Natural killer cell (primary cell): ENCODE measurements around the gene RHCG. TPM values are rescaled to one million over a fixed set of nuclear protein-coding genes. Genes with fewer than 3 reads are reported as not detected.

Experiments used
- ATAC-seq, 3 donors: fragments of 150-1000 bp in 2 of 3; fragments of 200-7000 bp in 1 of 3; cut with Tn5 transposase; 1 replicate in 1 of 3; 2 replicates in 2 of 3; pipeline ENCODE4 v1.10.0; 2021; ENCODE audit warnings: mild to moderate bottlenecking in 2 of 3, moderate library complexity in 2 of 3
- DNase-seq, 2 donors: peaks; one replicate each; pipeline versions ENCODE4 v3.0.0 to v3.0.0-alpha.2; 2013 to 2021; ENCODE audit warnings: mixed read lengths in 1 of 2
- H3K27ac ChIP-seq: one replicate; pipeline ENCODE4 v1.5.1; 2013; ENCODE audit warnings: mild to moderate bottlenecking, low read length
- H3K27me3 ChIP-seq: one replicate; pipeline ENCODE4 v1.6.1; 2013; ENCODE audit warnings: low read length; ENCODE audit not compliant: control insufficient read depth, insufficient read depth
- H3K36me3 ChIP-seq: one replicate; pipeline ENCODE4 v1.6.1; 2013; ENCODE audit warnings: low read length; ENCODE audit not compliant: control insufficient read depth, insufficient read depth
- H3K4me1 ChIP-seq: one replicate; pipeline ENCODE4 v1.6.1; 2013; ENCODE audit warnings: low read length; ENCODE audit not compliant: control insufficient read depth, insufficient read depth
- H3K4me3 ChIP-seq: one replicate; pipeline ENCODE4 v1.5.1; 2013; ENCODE audit warnings: low read length
- H3K9me3 ChIP-seq: one replicate; pipeline ENCODE4 v1.6.1; 2013; ENCODE audit warnings: low read length; ENCODE audit not compliant: control insufficient read depth, insufficient read depth
- H3K27ac Mint-ChIP-seq, 2 donors: one replicate each; pipeline ENCODE4 v1.8.0; 2022; ENCODE audit warnings: mild to moderate bottlenecking in 2 of 2, mixed read lengths in 2 of 2, moderate library complexity in 1 of 2
- H3K27me3 Mint-ChIP-seq, 2 donors: one replicate each; pipeline ENCODE4 v1.8.0; 2022; ENCODE audit warnings: low read depth in 2 of 2, mixed read lengths in 2 of 2
- H3K36me3 Mint-ChIP-seq: one replicate; pipeline ENCODE4 v1.8.0; 2022; ENCODE audit warnings: mixed read lengths
- H3K4me1 Mint-ChIP-seq, 2 donors: one replicate each; pipeline ENCODE4 v1.8.0; 2022; ENCODE audit warnings: mixed read lengths in 2 of 2
- H3K4me3 Mint-ChIP-seq: one replicate; pipeline ENCODE4 v1.8.0; 2022; ENCODE audit warnings: mild to moderate bottlenecking, moderate library complexity, mixed read lengths
- H3K9me3 Mint-ChIP-seq, 2 donors: one replicate each; pipeline ENCODE4 v1.8.0; 2022; ENCODE audit warnings: mixed read lengths in 2 of 2
- WGBS: methylation state at CpG from one replicate; pipeline ENCODE4 v1.1.7; 2013; ENCODE audit warnings: missing lambda C conversion rate; ENCODE audit not compliant: insufficient coverage; 5-methylcytosine and 5-hydroxymethylcytosine counted together
- intact Hi-C: fragments of 100-400 bp; cut with micrococcal nuclease; formaldehyde crosslinking; loops from one replicate; pipeline ENCODE4 v1.14.2; 2022
- total RNA-seq, 4 donors: library from RNA; stranded (reverse); fragments of 120-200 nt in 1 of 4; gene quantifications; one replicate each; pipeline versions ENCODE4 v1.2.3 to v1.2.4, GENCODE V29; 2013 to 2022
- TF ChIP-seq, protein P1 (sequence below): fragments of 200-600 bp; IDR thresholded peaks from one replicate; pipeline ENCODE4 v1.8.0; 2022; ENCODE audit warnings: antibody characterized with exemption

Gene RHCG
- total RNA-seq, 3 donors from 2014 or later (not counting 1 experiment from before 2014, with no cell fraction given), result not detected

DNA sequence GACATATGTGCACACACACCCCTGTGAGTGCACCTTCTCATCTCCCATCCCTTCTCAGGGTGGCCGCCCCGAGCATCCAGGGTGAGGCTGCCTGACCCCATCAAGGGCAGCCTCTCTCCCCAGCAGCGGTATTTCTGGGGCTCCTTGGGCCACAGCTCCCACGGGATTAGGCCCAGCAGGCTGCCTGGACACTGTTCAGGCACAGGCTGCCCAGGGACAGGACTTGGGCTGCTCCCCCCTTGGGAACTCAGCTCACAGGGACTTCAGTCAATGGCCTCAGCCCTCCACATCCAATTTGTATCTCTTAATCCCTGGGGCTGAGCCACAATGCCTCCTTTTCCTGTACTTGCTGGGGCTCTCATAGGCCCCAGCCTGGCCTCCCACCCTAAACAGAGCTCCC, 35.0 kb downstream of the RHCG start:
- 82% methylated on average over 4 of the region's 4 CpGs for WGBS
- DNase-seq (no peak), ATAC-seq (no peak)
- Histone ChIP-seq H3K36me3 (no peaks in the 10 kb centered on the region), H3K4me1 (no peaks in the 10 kb centered on the region), H3K27ac (no peak overlapping the region), H3K27me3 (no peaks in the 10 kb centered on the region), H3K9me3 (no peaks in the 10 kb centered on the region), H3K4me3 (no peak overlapping the region)
- no peaks in the 10 kb centered on the region for H3K9me3 Mint-ChIP-seq
- H3K27me3 Mint-ChIP-seq, result peaks cover 0 to 12% of the 10 kb centered on the region in 2 donors
- H3K4me3 Mint-ChIP-seq, result no peak overlapping the region
- intact Hi-C loops, result no loop called here
- TF ChIP-seq, protein P1, sequence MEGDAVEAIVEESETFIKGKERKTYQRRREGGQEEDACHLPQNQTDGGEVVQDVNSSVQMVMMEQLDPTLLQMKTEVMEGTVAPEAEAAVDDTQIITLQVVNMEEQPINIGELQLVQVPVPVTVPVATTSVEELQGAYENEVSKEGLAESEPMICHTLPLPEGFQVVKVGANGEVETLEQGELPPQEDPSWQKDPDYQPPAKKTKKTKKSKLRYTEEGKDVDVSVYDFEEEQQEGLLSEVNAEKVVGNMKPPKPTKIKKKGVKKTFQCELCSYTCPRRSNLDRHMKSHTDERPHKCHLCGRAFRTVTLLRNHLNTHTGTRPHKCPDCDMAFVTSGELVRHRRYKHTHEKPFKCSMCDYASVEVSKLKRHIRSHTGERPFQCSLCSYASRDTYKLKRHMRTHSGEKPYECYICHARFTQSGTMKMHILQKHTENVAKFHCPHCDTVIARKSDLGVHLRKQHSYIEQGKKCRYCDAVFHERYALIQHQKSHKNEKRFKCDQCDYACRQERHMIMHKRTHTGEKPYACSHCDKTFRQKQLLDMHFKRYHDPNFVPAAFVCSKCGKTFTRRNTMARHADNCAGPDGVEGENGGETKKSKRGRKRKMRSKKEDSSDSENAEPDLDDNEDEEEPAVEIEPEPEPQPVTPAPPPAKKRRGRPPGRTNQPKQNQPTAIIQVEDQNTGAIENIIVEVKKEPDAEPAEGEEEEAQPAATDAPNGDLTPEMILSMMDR, result no peak
- H3K27ac Mint-ChIP-seq, result no peak overlapping the region
- no peaks in the 10 kb centered on the region for H3K36me3 Mint-ChIP-seq
- peaks cover 0 to 7% of the 10 kb centered on the region in 2 donors for H3K4me1 Mint-ChIP-seq

DNA sequence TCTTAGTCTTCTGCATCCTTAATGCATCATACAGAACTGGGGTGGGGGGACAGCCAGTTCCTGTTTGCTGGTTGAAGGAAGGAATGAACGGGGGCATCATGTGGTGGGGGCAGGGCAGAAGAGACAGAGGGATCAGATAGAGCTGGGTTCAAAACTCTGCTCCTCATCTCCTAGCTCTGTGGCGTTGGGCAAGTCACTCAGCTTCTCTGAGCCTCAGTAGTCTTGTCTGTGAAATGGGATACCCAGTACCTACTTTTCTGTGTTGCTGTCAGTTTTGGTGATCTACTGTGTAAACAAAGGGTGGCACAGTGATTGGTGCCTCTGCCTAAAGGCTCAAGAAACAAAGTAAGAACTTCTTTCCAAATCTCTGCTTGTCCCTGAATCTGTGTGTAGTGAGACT, 36.3 kb downstream of the RHCG start:
- Mint-ChIP-seq H3K27me3 (peaks cover 0 to 12% of the 10 kb centered on the region in 2 donors), H3K4me1 (peaks cover 0 to 7% of the 10 kb centered on the region in 2 donors), H3K9me3 (no peaks in the 10 kb centered on the region), H3K27ac (no peak overlapping the region), H3K4me3 (no peak overlapping the region), H3K36me3 (no peaks in the 10 kb centered on the region)
- Histone ChIP-seq H3K27ac (no peak overlapping the region), H3K9me3 (no peaks in the 10 kb centered on the region), H3K27me3 (no peaks in the 10 kb centered on the region), H3K4me1 (no peaks in the 10 kb centered on the region), H3K4me3 (no peak overlapping the region), H3K36me3 (no peaks in the 10 kb centered on the region)
- TF ChIP-seq, protein P1, result no peak
- DNase-seq (no peak), ATAC-seq (no peak)
- WGBS, result 56% methylated on average over 2 of the region's 2 CpGs
- intact Hi-C loops, result no loop called here

DNA sequence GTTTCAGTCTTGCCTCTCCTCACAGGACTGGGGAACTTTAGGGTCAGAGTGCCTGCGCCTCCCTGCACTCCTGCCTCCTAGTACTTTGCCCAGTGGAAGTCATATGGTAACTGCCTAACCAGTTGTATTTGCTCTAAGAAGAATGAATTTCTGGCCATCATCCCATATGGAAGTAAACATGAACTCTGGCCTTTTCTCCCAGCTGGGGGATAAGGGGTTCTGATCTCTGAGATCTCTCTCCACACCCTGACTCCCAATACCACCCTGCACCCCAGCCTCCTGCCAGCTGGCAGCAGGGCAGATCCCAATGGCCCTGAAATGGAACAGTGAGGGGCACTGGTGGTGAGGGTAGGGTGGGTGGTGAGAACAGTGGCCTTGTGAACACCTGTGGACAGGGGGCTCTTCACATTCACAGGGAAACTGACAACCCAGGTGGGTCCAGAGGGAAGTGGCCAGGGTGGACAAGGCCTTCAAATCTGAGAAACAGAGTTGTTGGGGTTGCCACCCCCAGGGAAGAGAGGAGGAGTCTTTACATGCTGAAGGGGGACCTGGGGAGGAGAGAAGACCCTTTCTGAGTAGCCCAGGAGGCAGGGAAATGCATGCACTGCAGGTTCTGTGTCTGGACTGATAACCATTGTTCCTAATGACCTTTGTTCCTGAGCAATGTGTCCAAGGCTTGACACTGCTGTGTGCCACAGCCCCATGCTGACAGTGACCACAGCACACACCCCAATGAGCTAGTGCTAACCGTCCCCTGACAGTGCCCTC, 36.9 kb downstream of the RHCG start:
- Histone ChIP-seq H3K4me3 (no peak overlapping the region), H3K27ac (no peak overlapping the region), H3K27me3 (no peaks in the 10 kb centered on the region), H3K9me3 (no peaks in the 10 kb centered on the region), H3K4me1 (no peaks in the 10 kb centered on the region), H3K36me3 (no peaks in the 10 kb centered on the region)
- Mint-ChIP-seq H3K4me3 (no peak overlapping the region), H3K27me3 (peaks cover 0 to 12% of the 10 kb centered on the region in 2 donors), H3K27ac (no peak overlapping the region), H3K4me1 (peaks cover 0 to 7% of the 10 kb centered on the region in 2 donors), H3K36me3 (no peaks in the 10 kb centered on the region), H3K9me3 (no peaks in the 10 kb centered on the region)
- 69% methylated on average over 2 of the region's 2 CpGs for WGBS
- no peak for ATAC-seq
- intact Hi-C loops, result no loop called here
- TF ChIP-seq, protein P1, result no peak
- no peak for DNase-seq

DNA sequence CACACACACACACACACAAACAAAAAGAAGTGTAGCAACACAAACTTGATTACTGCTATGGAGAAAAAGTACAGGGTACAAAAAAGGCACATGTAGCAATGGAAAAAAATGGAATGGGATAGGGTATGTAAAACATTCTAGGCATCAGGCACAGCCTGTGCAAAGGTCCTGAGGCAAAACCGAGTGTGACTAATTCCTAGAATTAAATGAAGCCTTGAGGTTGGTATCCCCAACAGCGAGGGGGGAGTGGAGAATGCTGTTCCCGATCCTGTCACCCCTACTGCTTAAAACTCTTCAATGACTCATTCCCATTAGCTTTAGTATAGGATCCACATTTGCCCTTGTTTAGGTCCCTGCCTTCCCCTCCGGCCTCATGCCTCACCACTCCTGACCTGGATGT, 37.9 kb downstream of the RHCG start:
- no peak overlapping the region for H3K4me3 ChIP-seq
- no peak overlapping the region for H3K27ac Mint-ChIP-seq
- no peaks in the 10 kb centered on the region for H3K27me3 ChIP-seq
- peaks cover 4 to 11% of the 10 kb centered on the region in 2 donors for H3K27me3 Mint-ChIP-seq
- no peaks in the 10 kb centered on the region for H3K9me3 ChIP-seq
- ATAC-seq (no peak), DNase-seq (no peak)
- no peak overlapping the region for H3K4me3 Mint-ChIP-seq
- no peaks in the 10 kb centered on the region for H3K4me1 ChIP-seq
- no peaks in the 10 kb centered on the region for H3K9me3 Mint-ChIP-seq
- no peaks in the 10 kb centered on the region for H3K36me3 Mint-ChIP-seq
- no peak overlapping the region for H3K27ac ChIP-seq
- 62% methylated on average over 4 of the region's 4 CpGs for WGBS
- peaks cover 0 to 7% of the 10 kb centered on the region in 2 donors for H3K4me1 Mint-ChIP-seq
- intact Hi-C loops, result no loop called here
- H3K36me3 ChIP-seq, result no peaks in the 10 kb centered on the region
- TF ChIP-seq, protein P1, result no peak
